NK-92 (cell line): ENCODE results near the gene CDC37L1.
"Not testable (repeated sequence)": the region's sequence is repeated elsewhere in the genome, so short reads cannot be mapped to it uniquely, and the experiment has no call there.

Experiments used
- DNase-seq: peaks from one replicate; lab custom pipeline; 2025; ENCODE audit not compliant: unreplicated experiment; lab: John Stamatoyannopoulos, UW

CDC37L1 gene

DNA sequence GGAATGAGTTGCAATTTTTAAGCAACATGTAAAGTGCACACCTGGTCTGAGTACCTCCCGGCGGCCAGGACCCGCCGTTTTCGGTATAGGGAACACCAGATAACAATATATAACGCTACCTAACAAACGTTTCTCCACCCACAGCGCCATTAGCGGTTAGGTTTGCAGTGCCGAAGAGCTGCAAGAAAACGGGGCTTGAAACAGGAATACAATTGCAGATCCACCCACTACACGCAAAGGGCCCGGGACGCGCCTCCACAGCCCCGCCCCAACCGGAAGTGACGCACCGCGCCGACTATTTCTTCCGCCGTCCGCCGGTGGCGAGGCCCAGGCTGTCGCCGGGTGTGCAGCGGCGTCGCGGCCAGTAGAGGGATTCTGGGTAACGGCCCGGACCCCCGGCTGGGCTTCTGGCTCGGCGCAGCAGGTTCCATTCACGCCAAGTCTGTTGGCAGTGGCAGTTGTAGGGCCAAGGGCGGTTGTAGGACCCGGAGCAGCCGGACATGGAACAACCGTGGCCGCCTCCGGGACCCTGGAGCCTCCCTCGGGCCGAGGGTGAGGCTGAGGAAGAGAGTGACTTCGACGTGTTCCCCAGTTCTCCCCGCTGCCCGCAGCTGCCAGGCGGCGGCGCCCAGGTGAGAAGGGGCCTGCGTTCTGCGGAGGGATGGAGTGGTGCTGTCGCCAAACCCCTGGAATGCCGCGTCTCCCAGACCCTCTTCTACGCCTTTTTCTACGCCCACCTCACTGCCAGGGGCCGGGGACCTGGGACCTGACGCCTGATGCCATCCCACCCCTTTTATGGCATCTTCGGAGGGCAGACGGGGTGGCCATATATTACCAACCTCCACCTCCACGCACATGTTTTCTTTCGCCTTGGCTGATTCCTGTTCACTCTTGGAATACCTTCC is at the start of gene CDC37L1:
TSS of gene CDC37L1 (plus strand) at position 302 of the 905 bp plus-strand sequence. CDS start at position 501, 199 bp downstream.
- peak; percentile 83 for DNase-seq

DNA sequence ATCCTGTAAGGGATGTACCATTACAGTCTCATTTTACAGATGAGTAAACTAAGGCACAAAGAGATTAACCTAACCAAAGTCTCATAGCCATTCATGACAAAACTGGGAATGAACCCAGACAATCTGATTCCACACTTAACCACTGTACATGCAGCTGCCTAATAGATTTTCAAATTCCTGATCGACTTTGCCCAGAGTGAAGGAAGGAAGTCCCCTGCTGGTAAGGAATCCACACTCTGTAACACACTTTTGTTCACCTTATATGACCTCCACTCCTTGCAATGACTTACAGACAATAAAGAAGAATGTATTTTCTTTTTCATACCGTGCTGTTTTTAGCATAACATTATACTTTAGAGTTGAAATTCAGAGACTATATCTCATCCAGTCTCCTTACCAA is 48.5 kb upstream of the CDC37L1 start:
- no peak for DNase-seq

DNA sequence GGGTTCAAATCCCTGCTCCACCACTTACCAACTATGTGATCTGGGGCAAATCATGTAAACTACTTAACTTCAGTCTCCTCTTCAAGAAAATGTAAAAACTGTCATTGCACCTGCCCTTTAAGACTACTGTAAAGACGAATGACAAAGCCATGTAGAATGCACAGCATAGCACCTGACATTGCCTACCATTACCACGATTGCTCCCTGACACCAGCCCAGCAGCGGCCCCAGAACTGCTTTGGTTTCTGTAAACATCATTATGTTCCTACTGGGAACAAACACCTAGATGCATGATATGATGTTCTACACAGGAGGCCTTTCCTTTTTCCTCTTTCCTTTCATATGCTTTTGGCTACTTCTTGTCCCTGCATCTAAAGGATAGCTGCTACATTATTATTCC is 40.4 kb upstream of the CDC37L1 start:
- DNase-seq, result no peak

DNA sequence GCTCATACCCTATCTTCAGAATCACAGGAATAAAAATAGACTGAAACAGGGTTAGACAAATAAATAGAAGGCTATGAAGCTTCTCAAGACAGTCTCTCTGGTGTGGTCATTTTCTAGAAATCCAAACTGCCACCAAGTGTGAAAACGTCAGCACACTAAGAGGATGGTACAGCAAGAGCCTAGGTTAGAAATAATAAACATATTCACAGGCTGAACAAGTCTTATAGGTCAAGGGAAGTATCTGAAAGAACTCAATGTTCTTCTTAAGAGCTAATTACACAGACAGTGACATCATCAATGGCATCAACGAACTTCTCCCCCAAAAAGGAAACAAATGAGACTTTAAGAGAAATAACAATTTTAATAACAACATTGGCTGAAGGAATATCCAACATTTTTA is 39.9 kb upstream of the CDC37L1 start:
- no peak for DNase-seq

DNA sequence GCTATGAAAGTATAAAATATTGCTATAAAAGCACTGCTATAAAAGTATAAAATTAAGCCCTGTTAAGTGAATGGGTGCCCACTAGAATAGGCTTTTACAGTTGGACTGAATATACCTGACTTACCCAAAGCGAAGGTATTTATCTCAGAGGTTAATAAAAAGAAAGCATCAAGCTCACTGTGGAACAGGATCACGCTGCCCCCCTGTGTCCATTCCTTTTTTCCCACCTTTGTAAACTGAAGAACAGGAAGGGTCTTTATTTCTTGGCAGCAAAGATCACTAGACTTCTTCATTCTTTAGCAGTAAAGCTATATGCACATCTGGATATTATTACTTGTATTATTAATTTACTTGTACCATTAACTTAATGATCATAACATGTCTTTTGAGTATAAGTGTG is 39.3 kb upstream of the CDC37L1 start:
- DNase-seq, result no peak

DNA sequence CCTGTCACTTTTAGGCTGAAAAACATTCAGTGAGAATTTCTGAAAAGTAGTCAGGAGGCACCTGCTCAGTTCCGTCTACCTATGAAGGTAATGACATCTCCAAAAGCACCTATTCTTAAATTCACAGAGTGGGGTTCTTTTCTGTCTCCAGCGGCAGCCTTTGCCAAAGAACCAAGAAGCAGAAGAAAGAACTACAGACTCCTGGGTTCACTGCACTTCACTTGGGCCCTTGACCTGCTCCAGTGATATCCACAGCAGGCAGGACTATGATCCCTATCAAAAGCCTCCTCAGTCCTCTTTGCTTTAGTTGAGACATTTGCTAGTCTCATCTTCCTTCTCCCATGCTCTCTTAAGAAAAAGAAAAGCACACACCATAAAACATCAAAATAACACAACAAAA is 37.0 kb upstream of the CDC37L1 start:
- DNase-seq, result no peak

DNA sequence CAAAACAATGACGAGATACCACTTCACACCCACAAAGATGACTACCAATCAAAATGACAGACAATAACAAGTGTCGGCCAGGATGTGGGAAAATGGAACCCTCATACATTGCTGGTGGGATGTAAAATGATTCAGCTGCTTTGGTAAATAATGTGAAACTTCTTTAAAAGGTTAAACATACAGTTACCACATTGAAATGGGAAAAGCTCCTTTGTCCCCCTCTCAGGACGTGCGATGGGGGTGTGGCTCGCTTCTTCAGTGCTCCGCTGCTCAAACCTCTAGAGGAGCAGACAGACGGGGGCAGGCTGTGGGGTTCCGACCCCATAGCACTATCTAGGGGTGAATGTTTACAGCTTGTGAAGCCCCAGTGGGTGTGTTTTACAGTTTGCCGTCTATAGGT is 25.3 kb upstream of the CDC37L1 start:
- no peak for DNase-seq

DNA sequence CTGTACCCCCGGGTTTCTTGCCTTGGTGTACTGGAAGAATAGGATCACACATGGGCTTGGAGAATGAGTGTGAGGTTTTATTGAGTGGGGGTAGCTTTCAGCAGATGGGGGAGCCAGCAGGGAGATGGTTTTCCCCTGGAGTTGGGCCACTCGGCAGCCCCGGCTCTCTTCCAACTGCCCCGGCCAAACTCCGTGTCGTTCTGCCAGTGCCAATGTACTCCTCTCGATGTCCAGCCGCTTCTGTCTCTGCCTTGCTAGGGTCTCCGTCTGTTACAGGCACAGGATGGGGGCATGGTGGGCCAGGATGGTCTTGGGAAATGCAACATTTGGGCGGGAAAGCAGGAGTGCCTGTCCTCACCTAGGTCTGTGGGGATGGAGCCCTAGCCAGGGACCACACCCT is 24.8 kb upstream of the CDC37L1 start:
- no peak for DNase-seq

DNA sequence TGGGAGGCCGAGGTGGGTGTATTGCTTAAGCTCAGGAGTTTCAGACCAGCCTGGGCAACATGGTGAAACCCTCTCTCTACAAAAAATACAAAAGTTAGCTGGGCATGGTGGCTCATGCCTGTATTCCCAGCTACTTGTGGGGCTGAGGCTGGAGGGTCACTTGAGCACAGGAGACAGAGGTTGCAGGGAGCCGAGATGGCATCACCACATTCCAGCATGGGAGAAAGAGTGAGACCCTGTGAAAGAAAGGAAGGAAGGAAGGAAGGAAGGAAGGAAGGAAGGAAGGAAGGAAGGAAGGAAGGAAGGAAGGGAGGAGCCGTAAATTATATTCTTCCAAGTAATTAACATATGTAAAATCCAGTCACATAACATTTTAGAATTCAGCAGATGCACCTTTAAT is 23.2 kb upstream of the CDC37L1 start:
- DNase-seq, result not testable (repeated sequence)

DNA sequence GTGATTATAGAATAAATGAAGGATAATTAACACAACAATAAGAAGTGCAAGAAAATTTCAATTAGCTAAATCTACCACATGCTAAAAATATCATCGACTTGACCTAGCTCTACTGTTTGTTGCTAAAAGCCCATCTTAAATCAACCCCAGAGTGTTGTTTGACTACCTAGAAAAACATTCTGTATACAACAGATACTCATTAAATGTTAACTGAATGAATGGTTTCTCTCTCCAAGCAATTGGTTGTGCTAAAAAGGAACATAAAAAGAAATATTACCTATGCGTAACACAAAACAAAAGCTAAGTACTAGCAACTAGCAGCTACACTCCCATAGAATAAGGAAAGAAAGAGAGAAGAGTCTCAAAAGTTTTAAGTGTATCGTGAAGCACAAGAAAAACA is 22.7 kb upstream of the CDC37L1 start:
- DNase-seq, result no peak

DNA sequence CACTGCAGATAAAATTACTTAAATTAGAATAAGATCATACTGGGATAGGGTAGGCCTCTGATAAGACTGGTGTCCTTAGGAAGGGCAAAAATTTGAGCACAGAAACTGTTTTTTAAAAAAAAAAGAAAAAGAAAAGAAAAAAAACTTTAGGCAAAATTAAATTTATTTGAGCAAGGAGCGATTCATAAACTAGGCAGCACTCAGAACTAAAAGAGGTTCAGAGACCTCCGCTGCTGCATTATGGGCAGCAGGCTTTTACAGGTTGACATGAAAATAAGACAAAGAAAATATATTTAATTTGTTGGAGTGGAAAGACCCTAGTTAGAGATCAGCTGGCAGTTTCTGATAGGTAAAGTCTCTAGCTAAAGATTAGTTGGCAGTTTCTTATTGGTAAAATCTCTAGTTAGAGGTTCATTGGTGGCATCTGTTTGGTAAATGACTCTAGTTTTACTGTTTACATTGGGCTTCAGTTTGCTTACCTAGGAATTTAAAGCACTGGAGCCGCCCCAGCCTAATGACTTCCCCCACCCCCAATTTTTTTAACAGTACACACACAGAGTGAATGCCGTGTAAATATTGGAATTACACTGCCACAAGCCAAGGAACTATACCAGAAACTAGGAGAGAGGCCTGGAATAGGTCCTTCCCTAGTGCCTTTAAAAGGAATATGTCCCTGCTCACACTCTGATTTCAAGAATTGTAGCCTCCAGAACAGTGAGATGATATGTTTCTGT is 21.8 kb upstream of the CDC37L1 start:
- no peak for DNase-seq

DNA sequence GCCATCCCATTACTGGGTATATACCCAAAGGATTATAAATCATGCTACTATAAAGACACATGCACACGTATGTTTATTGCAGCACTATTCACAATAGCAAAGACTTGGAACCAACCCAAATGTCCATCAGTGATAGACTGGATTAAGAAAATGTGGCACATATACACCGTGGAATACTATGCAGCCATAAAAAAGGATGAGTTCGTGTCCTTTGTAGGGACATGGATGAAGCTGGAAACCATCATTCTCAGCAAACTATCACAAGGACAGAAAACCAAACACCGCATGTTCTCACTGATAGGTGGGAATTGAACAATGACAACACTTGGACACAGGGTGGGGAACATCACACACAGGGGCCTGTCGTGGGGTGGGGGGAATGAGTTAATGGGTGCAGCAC is 18.7 kb upstream of the CDC37L1 start:
- DNase-seq, result not testable (repeated sequence)

DNA sequence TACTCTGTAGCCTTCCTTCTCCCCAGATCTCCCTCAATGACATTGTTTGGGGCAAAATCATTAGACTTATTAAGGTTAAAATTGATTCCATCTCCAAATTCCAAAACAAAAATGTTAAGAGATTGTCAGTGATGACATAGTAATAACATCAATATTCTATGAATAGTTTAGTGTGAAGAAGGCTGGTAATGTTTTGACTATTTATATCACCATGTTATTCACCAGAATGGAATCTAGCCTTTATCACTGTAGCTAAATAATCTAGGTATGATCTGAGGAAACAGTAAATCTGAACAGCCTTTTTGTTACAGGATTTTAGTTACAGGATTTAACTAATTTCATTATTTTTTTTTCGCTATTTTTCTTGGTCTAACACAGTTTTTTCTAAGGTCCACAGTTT is 18.2 kb upstream of the CDC37L1 start:
- DNase-seq, result no peak

DNA sequence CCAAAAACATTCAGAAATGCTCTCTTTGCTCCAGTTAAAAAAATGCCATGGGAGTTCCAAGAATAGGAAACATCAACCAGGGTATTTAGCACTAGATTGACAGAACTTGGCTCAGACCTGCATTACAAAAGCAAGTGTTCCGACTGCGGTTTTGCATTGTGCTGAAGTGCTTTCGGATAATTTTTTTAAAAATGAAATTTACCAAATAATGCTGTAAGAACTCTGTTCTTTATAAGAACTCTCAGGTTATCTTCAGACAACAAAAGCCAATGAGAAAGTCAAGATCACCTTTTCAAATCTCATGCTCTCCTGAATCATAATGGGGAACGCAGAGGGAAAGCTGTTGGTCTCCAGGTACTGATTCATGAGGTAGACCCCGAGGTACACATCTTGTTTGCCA is 17.8 kb upstream of the CDC37L1 start:
- no peak for DNase-seq

DNA sequence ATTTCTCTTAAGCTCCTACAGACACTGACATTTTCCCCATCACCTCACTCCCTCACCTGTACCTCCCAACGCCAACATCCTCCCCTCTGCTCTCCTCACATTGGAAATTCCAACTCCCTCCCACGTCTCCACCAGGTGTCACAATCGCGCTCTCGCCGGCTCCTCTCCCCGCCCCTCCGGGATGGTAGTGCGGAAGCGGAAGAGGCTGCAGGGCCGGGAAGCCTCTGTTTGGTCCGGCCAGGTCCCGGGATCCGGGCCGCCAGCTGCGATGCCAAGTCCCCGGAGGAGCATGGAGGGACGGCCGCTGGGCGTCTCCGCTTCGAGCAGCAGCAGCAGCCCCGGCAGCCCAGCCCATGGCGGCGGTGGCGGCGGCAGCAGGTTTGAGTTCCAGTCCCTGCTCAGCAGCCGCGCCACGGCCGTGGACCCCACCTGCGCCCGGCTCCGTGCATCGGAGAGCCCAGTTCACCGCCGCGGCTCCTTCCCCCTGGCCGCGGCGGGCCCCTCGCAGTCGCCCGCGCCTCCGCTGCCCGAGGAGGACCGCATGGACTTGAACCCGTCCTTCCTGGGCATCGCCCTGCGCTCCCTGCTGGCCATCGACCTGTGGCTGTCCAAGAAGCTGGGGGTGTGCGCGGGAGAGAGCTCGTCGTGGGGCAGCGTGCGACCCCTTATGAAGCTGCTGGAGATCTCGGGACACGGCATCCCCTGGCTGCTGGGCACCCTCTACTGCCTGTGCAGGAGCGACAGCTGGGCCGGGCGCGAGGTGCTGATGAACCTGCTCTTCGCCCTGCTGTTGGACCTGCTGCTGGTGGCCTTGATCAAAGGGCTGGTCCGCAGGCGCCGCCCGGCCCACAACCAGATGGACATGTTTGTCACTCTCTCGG is 17.0 kb upstream of the CDC37L1 start, which contains the start of gene PLPP6:
TSS of gene PLPP6 (plus strand) at position 187 of the 881 bp plus-strand sequence. CDS start at position 269, 82 bp downstream.
- DNase-seq, result no peak

DNA sequence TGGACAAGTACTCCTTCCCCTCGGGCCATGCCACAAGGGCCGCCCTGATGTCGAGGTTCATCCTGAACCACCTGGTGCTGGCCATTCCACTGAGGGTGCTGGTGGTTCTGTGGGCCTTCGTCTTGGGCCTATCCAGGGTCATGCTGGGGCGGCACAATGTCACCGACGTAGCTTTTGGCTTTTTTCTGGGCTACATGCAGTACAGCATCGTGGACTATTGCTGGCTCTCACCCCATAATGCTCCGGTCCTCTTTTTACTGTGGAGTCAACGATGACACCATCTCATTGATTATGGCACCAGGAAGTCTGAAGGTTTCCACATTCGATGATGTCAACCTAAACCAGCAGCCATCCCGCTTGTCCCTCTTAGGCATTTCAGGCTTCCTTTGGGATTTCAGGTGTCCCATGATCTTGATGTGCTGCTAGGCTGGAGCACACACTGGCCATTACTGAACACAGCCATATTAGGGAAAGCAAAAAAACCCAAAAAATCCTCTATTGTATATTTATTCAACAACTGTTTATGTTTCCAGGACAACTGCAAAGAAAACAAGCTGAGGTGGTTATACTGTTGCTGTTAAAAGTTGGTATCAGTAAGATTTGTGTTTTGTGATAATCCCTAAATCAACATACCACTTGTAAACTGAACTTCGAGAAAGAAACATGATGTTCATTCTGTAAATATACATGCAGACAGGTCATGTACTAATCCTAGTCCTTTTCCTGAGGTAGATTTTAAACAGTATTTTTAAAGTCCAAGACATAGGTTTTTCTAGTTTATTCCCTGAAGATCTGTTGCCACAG is 16.2 kb upstream of the CDC37L1 start:
- no peak for DNase-seq

DNA sequence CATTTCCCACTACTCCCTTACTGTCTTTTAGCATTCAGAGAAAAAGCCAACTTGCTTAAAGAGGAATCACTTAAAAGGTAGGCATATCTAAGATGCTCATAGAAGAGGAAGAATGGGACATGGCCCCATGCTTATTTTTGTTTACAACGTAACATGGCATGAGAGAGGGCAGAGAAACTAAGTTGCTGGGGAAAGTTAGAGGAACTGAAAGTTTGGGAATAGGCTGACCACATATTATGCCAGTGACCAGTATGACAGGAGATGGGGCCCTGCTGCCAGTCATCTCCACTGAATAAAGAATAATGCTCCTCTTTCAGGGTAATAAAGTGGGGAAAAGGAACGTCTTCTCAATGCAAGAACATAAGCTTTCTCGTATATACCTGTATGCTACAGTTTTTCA is 15.4 kb upstream of the CDC37L1 start:
- DNase-seq, result no peak

DNA sequence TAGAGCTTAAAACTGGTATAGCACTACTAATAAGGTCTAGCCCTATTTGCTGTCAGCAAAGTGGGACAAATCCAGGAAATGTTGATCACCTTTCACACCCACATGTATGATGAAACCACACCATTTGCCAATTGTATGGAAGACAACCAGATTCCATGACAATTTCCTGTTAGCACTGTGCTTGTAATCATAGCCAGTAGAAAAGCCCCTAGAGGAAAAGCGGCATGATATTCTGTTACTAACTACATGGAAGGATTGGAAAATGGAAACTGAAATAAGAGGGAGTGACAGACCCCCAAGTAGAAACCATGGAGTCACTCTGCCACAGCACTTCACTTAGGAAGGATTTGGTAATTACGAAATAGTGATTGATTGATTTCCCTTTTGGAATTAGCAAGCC is 14.0 kb upstream of the CDC37L1 start:
- no peak for DNase-seq

DNA sequence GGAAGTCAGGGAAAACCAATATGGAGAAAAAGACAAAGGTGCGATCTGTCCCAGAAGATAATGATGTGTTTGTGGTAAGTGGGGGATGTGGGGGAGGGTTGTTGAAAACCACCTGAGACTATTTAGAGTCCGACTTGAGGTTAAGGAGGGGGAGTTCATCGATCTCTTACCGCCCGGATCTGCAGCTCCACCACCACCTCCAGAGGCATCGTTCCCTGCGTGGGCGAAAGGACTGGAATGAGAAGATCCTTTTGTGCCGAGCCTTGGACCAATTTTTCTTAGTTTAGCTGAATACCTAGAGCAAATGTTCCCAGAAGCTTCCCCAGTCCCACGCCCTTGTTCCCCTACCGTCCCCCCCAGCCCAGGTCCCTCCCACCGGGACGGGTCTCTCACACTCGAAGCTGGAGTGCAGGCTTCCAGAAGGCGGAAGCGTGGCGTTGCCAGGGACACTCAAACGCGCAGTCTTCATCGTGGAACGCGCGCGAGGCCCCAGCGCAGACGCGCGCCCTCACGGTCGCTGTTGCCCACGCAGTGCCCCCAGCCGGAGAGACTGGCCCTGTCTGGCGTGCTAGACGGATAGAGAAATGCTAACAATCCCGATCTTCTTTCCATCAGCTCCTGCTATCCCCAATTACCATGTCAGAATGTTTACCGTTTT is 13.2 kb upstream of the CDC37L1 start, which contains the start of gene SPATA6L:
TSS of gene SPATA6L (minus strand) at position 439 of the 658 bp plus-strand sequence. CDS start at position 209, 230 bp downstream.
- no peak for DNase-seq

DNA sequence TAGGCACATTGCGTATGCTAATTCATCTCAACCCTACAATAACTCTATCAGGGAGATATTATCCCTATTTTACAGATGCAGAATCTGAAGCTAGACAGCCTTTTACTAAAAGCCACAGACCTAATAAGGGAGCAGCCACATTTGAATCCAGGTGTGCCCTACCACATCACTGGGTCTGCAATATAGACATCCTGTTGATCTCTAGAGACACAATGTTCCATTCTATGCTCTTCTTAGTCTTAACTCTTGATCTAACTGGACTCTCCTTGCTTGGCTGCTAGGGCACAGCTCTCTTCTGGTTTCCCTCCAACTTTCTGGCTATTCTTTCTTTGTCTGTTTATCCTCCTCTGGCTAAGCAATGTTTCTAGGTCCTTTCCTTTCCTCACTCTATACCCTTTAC is 11.7 kb upstream of the CDC37L1 start:
- DNase-seq, result no peak
